GF-D8 (cell line): ENCODE results near the gene KRAS.

Experiments used
- DNase-seq: peaks from one replicate; lab custom pipeline; 2025; lab: John Stamatoyannopoulos, UW

The KRAS gene

GRCh38 chr12:25254271-25254880 is 3.6 kb upstream of the KRAS start:
- no peak for DNase-seq

- no peak for DNase-seq
Observed at GRCh38 chr12:25253371-25254068, 2.8 kb upstream of the KRAS start.

- no peak for DNase-seq
Observed at GRCh38 chr12:25252946-25253345, 2.2 kb upstream of the KRAS start.

- DNase-seq: no peak
Observed at GRCh38 chr12:25251769-25252168, 1.0 kb upstream of the KRAS start.

GRCh38 chr12:25249931-25250738 is 594 bp downstream of the KRAS start:
- no peak for DNase-seq

- no peak for DNase-seq
Observed at GRCh38 chr12:25248732-25249131, 2.0 kb downstream of the KRAS start.

- DNase-seq: no peak
Observed at GRCh38 chr12:25248137-25248536, 2.6 kb downstream of the KRAS start.

- no peak for DNase-seq
Observed at GRCh38 chr12:25245491-25245890, 5.2 kb downstream of the KRAS start.

GRCh38 chr12:25243680-25243990 is 7.1 kb downstream of the KRAS start:
- no peak for DNase-seq

GRCh38 chr12:25242981-25243679 is 7.6 kb downstream of the KRAS start:
- DNase-seq: no peak

- no peak for DNase-seq
Observed at GRCh38 chr12:25241167-25242020, 9.3 kb downstream of the KRAS start.

- no peak for DNase-seq
Observed at GRCh38 chr12:25236626-25237025, 14.1 kb downstream of the KRAS start.

GRCh38 chr12:25236190-25236589 is 14.5 kb downstream of the KRAS start:
- no peak for DNase-seq

- DNase-seq: no peak
Observed at GRCh38 chr12:25213338-25213737, 37.4 kb downstream of the KRAS start.

- no peak for DNase-seq
Observed at GRCh38 chr12:25208554-25208953, 42.2 kb downstream of the KRAS start.

GRCh38 chr12:25207846-25208245 is 42.9 kb downstream of the KRAS start:
- DNase-seq: no peak

- no peak for DNase-seq
Observed at GRCh38 chr12:25207411-25207810, 43.3 kb downstream of the KRAS start.

- no peak for DNase-seq
Observed at GRCh38 chr12:25202137-25202536, 48.6 kb downstream of the KRAS start.

GRCh38 chr12:25200703-25201102 is 50.0 kb downstream of the KRAS start:
- no peak for DNase-seq

GRCh38 chr12:25197608-25198007 is 53.1 kb downstream of the KRAS start:
- no peak for DNase-seq

GRCh38 chr12:25195056-25195971 is 55.4 kb downstream of the KRAS start, which contains the start of the genes DNAI7 and ETFRF1:
TSS of gene DNAI7 (minus strand) at chr12:25195160. CDS start at chr12:25195078, 82 bp downstream.
TSS of gene ETFRF1 (plus strand) at chr12:25195237. CDS start at chr12:25203957, 8,720 bp downstream.
- DNase-seq: peak; percentile 72
